ENCODE data around the gene SLC27A5.

DNA sequence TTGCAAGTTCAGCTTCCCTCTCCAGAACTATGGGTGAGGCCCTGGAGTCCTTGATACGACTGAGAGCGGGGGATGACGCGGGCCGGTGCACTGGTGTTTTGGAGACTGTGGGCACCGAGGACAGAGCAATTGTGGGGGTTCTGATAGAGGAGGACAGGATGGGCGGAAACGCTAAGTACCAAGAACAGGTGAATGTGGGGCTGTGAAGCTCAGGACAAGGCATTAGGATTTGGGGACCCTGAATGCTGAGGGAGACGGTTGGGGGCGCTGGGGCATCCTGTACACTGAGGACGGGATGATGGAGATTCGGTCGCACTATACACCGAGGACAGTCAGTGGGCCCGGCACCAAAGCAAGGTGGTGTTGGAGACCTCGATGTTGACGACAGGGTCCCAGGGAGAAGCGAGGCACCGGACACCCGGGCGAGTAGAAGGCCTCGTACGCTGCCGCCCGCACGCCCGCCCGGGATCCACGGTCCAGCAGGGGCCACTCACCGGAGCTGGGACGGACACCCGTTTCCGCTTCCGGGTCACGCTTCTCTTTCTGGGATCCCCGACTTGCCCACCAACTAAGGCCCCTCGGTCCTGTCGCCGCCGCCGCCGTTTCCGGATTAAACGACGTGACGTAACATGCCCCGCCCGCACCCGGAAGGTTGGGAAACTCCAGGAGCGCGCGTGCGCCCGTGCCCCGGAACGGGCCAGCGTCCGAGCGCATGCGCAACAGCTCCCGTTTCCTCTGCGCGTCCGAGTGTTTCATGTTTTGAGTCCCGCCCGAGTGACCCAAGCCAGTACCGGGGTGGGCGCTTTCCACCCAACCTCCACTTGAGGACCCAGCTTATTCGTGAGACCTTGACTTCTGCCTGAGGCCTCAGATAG, 42.9 kb upstream of the SLC27A5 start, which contains the start of gene CHMP2A:
- TF ChIP-seq POLR2A (IDR thresholded peaks at IDR 0.05; ENCODE audit: low read length): peak; percentile 90
- no peak for TF ChIP-seq GATA1 (IDR thresholded peaks at IDR 0.05; ENCODE audit: low read depth, low read length)

All from erythroblast (primary cell).